Suprapubic skin (tissue), 3 donors: ENCODE measurements around the gene ARFRP1.

ENCODE experiments used
- POLR2AphosphoS5 ChIP-seq, 3 donors: sonication (generic); formaldehyde crosslinking; IDR thresholded peaks; one replicate each; pipeline ENCODE4 v1.6.1; 2017; ENCODE audit warnings: antibody characterized with exemption in 3 of 3
- TF ChIP-seq, protein P1 (sequence below), 2 donors: fragments of 200-600 bp in 1 of 2; fragments of 450-650 bp in 1 of 2; sonication (generic) in 1 of 2; IDR thresholded peaks; one replicate each; pipeline ENCODE4 v1.5.1; 2016 to 2019; ENCODE audit warnings: antibody characterized with exemption in 2 of 2, mild to moderate bottlenecking in 1 of 2, moderate library complexity in 1 of 2

GRCh38 chr20:63694584-63695423, 13.0 kb downstream of the ARFRP1 start:
- TF ChIP-seq, protein P1, sequence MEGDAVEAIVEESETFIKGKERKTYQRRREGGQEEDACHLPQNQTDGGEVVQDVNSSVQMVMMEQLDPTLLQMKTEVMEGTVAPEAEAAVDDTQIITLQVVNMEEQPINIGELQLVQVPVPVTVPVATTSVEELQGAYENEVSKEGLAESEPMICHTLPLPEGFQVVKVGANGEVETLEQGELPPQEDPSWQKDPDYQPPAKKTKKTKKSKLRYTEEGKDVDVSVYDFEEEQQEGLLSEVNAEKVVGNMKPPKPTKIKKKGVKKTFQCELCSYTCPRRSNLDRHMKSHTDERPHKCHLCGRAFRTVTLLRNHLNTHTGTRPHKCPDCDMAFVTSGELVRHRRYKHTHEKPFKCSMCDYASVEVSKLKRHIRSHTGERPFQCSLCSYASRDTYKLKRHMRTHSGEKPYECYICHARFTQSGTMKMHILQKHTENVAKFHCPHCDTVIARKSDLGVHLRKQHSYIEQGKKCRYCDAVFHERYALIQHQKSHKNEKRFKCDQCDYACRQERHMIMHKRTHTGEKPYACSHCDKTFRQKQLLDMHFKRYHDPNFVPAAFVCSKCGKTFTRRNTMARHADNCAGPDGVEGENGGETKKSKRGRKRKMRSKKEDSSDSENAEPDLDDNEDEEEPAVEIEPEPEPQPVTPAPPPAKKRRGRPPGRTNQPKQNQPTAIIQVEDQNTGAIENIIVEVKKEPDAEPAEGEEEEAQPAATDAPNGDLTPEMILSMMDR (IDR thresholded peaks at IDR 0.05), result no peak
- TF ChIP-seq POLR2AphosphoS5 (IDR thresholded peaks at IDR 0.05), result no peak
